ENCODE results near the gene FILIP1L. TPM values are rescaled to one million over a fixed set of nuclear protein-coding genes. Genes with fewer than 3 reads are reported as not detected.

Gene FILIP1L
- total RNA-seq, 2 experiments from 2014 or later: 0.24 TPM; not detected in 1

- Mint-ChIP-seq H3K36me3 (ENCODE audit: low read depth) (peaks cover 11% of the 10 kb centered on the region), H3K27me3 (ENCODE audit: low read depth) (no peaks in the 10 kb centered on the region), H3K4me3 (no peak overlapping the region), H3K9me3 (no peaks in the 10 kb centered on the region), H3K4me1 (ENCODE audit: low read depth) (peaks cover 18% of the 10 kb centered on the region), H3K27ac (no peak overlapping the region)
- no peak for DNase-seq
- CTCF ChIA-PET: interaction anchor here (0.7 kb wide), 1 partner anchor 453 kb away, joined by 3 read pairs; no protein-coding TSS in a partner anchor
- intact Hi-C loops (cut with micrococcal nuclease): no loop called here
These were observed 107.0 kb downstream of the FILIP1L start for GRCh38 chr3:100007313-100007712.

- intact Hi-C loops (cut with micrococcal nuclease): no loop called here
- H3K36me3 Mint-ChIP-seq (ENCODE audit: low read depth): peaks cover 11% of the 10 kb centered on the region
- CTCF ChIA-PET: interaction anchor here (0.6 to 0.7 kb wide), 3 partner anchors 107 to 453 kb away, joined by 3 to 9 read pairs (median 5); partner anchors contain the start of gene FILIP1L
These were observed 107.6 kb downstream of the FILIP1L start for GRCh38 chr3:100006570-100007271.

GRCh38 chr3:100005665-100006393, 108.5 kb downstream of the FILIP1L start:
- DNase-seq: no peak
- Mint-ChIP-seq H3K27ac (no peak overlapping the region), H3K9me3 (no peaks in the 10 kb centered on the region), H3K27me3 (ENCODE audit: low read depth) (no peaks in the 10 kb centered on the region), H3K36me3 (ENCODE audit: low read depth) (peaks cover 6% of the 10 kb centered on the region), H3K4me1 (ENCODE audit: low read depth) (peaks cover 18% of the 10 kb centered on the region), H3K4me3 (no peak overlapping the region)
- CTCF ChIA-PET: interaction anchor here (0.7 kb wide), 1 partner anchor 174 kb away, joined by 9 read pairs; no protein-coding TSS in a partner anchor
- intact Hi-C loops (cut with micrococcal nuclease): no loop called here

More at GRCh38 chr3:100006570-100007271, 107.6 kb downstream of the FILIP1L start:
- no peak overlapping the region for H3K27ac Mint-ChIP-seq
- H3K9me3 Mint-ChIP-seq: no peaks in the 10 kb centered on the region
- no peaks in the 10 kb centered on the region for H3K27me3 Mint-ChIP-seq (ENCODE audit: low read depth)
- H3K4me1 Mint-ChIP-seq (ENCODE audit: low read depth): peaks cover 18% of the 10 kb centered on the region
- DNase-seq: no peak
- H3K4me3 Mint-ChIP-seq: no peak overlapping the region

GRCh38 chr3:100004931-100005330, 109.4 kb downstream of the FILIP1L start:
- no peaks in the 10 kb centered on the region for H3K27me3 Mint-ChIP-seq (ENCODE audit: low read depth)
- H3K4me3 Mint-ChIP-seq: no peak overlapping the region
- CTCF ChIA-PET: no interaction called here
- H3K27ac Mint-ChIP-seq: no peak overlapping the region
- no peaks in the 10 kb centered on the region for H3K9me3 Mint-ChIP-seq
- peaks cover 16% of the 10 kb centered on the region for H3K4me1 Mint-ChIP-seq (ENCODE audit: low read depth)
- DNase-seq: no peak
- peaks cover 1% of the 10 kb centered on the region for H3K36me3 Mint-ChIP-seq (ENCODE audit: low read depth)
- intact Hi-C loops (cut with micrococcal nuclease): no loop called here

- Mint-ChIP-seq H3K9me3 (no peaks in the 10 kb centered on the region), H3K4me3 (no peak overlapping the region), H3K36me3 (ENCODE audit: low read depth) (no peaks in the 10 kb centered on the region), H3K27ac (no peak overlapping the region), H3K4me1 (ENCODE audit: low read depth) (peaks cover 10% of the 10 kb centered on the region), H3K27me3 (ENCODE audit: low read depth) (no peaks in the 10 kb centered on the region)
- CTCF ChIA-PET: no interaction called here
- DNase-seq: no peak
- intact Hi-C loops (cut with micrococcal nuclease): no loop called here
These were observed 110.4 kb downstream of the FILIP1L start for GRCh38 chr3:100003609-100004503.

GRCh38 chr3:100002599-100003350, 111.5 kb downstream of the FILIP1L start:
- Mint-ChIP-seq H3K36me3 (ENCODE audit: low read depth) (no peaks in the 10 kb centered on the region), H3K9me3 (no peaks in the 10 kb centered on the region), H3K27ac (no peak overlapping the region), H3K27me3 (ENCODE audit: low read depth) (no peaks in the 10 kb centered on the region), H3K4me3 (no peak overlapping the region), H3K4me1 (ENCODE audit: low read depth) (peaks cover 10% of the 10 kb centered on the region)
- CTCF ChIA-PET: interaction anchor here (0.7 to 1.3 kb wide), 2 partner anchors 11 to 41 kb away, joined by 3 read pairs; no protein-coding TSS in a partner anchor
- peak; percentile 8 for DNase-seq
- intact Hi-C loops (cut with micrococcal nuclease): no loop called here

GRCh38 chr3:100001526-100002270, 112.6 kb downstream of the FILIP1L start:
- Mint-ChIP-seq H3K27ac (no peak overlapping the region), H3K27me3 (ENCODE audit: low read depth) (no peaks in the 10 kb centered on the region), H3K4me3 (no peak overlapping the region), H3K36me3 (ENCODE audit: low read depth) (peaks cover 2% of the 10 kb centered on the region), H3K4me1 (ENCODE audit: low read depth) (peaks cover 10% of the 10 kb centered on the region), H3K9me3 (no peaks in the 10 kb centered on the region)
- CTCF ChIA-PET: interaction anchor here (0.7 to 1.3 kb wide), 2 partner anchors 12 to 40 kb away, joined by 3 read pairs; no protein-coding TSS in a partner anchor
- intact Hi-C loops (cut with micrococcal nuclease): no loop called here
- no peak for DNase-seq

- no peak overlapping the region for H3K27ac Mint-ChIP-seq
- H3K4me3 Mint-ChIP-seq: no peak overlapping the region
- peaks cover 4% of the 10 kb centered on the region for H3K9me3 Mint-ChIP-seq
- no peak for DNase-seq
- H3K4me1 Mint-ChIP-seq (ENCODE audit: low read depth): peaks cover 10% of the 10 kb centered on the region
- no peaks in the 10 kb centered on the region for H3K27me3 Mint-ChIP-seq (ENCODE audit: low read depth)
- intact Hi-C loops (cut with micrococcal nuclease): no loop called here
- CTCF ChIA-PET: no interaction called here
- peaks cover 7% of the 10 kb centered on the region for H3K36me3 Mint-ChIP-seq (ENCODE audit: low read depth)
These were observed 113.2 kb downstream of the FILIP1L start for GRCh38 chr3:100001083-100001482.

GRCh38 chr3:99999536-99999935, 114.8 kb downstream of the FILIP1L start:
- Mint-ChIP-seq H3K4me3 (no peak overlapping the region), H3K9me3 (peaks cover 9% of the 10 kb centered on the region), H3K27me3 (ENCODE audit: low read depth) (no peaks in the 10 kb centered on the region), H3K36me3 (ENCODE audit: low read depth) (peaks cover 15% of the 10 kb centered on the region), H3K4me1 (ENCODE audit: low read depth) (peaks cover 8% of the 10 kb centered on the region), H3K27ac (no peak overlapping the region)
- intact Hi-C loops (cut with micrococcal nuclease): no loop called here
- DNase-seq: no peak
- CTCF ChIA-PET: no interaction called here

- no peak overlapping the region for H3K27ac Mint-ChIP-seq
- H3K36me3 Mint-ChIP-seq (ENCODE audit: low read depth): peaks cover 28% of the 10 kb centered on the region
- CTCF ChIA-PET: no interaction called here
- no peak overlapping the region for H3K4me3 Mint-ChIP-seq
- H3K27me3 Mint-ChIP-seq (ENCODE audit: low read depth): no peaks in the 10 kb centered on the region
- H3K9me3 Mint-ChIP-seq: peaks cover 21% of the 10 kb centered on the region
- intact Hi-C loops (cut with micrococcal nuclease): no loop called here
- DNase-seq: no peak
- H3K4me1 Mint-ChIP-seq (ENCODE audit: low read depth): no peaks in the 10 kb centered on the region
These were observed 117.0 kb downstream of the FILIP1L start for GRCh38 chr3:99997293-99997692.

- Mint-ChIP-seq H3K27ac (no peak overlapping the region), H3K36me3 (ENCODE audit: low read depth) (peaks cover 15% of the 10 kb centered on the region), H3K4me1 (ENCODE audit: low read depth) (no peaks in the 10 kb centered on the region), H3K27me3 (ENCODE audit: low read depth) (no peaks in the 10 kb centered on the region), H3K9me3 (peaks cover 15% of the 10 kb centered on the region), H3K4me3 (no peak overlapping the region)
- DNase-seq: no peak
- intact Hi-C loops (cut with micrococcal nuclease): no loop called here
- CTCF ChIA-PET: no interaction called here
These were observed 124.1 kb downstream of the FILIP1L start for GRCh38 chr3:99990179-99990578.
